ENCODE data around the gene SEM1. TPM values are rescaled to one million over a fixed set of nuclear protein-coding genes. Genes with fewer than 3 reads are reported as not detected.
"Not testable (repeated sequence)": the region's sequence is repeated elsewhere in the genome, so short reads cannot be mapped to it uniquely, and the experiment has no call there.

SEM1 gene
- total RNA-seq, result 56.4 and 63.0 TPM in 2 replicates
- long read RNA-seq, transcript SEM1-201 (3 exons, 1,314 nt), result major isoform, 55 of 81 reads
- long read RNA-seq, partial matches to known transcripts, result 2 of 81 reads
- long read RNA-seq, other reads (novel, unspliced or antisense), result 20 of 81 reads

DNA sequence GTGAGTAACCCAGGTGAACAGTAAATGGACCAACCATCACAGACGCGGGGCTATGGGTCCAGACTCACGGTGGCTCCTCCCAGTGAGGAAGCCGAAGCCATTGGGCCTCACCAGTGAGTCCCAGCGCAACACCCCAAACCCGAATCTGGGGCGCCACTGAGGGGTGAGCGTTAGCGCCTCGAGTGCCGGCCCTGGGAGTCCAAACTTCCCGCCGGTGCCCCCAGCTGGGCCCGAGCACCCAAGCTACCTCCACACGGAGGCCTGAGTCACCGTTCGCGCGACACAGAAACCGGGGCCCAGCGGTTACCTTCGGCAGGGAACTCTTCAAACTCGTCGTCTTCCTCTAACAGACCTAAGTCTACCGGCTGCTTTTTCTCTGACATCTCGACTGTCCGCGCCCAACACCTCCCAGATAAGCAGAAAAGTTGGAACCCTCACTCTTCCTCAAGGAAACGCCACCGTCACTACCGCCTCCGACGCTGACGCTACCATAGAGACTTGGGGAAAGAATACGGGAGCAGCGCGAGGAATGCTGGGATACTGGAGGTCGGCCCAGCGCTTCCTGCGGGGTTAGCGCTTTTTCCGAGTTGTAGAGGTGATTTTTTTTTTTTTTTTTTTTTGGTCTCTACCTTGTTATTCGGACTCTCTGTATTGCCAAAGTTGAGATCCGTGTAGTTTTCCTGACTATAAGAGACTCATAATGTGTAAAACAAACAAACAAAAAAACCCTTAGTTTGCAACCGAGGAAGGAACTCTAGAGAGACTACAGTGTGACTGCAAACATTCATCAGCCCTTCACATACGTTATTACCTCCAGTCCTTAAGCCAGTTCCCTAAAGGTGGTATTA is at the start of gene SEM1:
Gene SEM1, minus strand, starts transcription at position 466 of the 848 bp plus-strand sequence. Its CDS starts 83 bp downstream, at position 383.
- H3K4me1 Mint-ChIP-seq, result peaks cover 16% of the 10 kb centered on the region
- DNase-seq (ENCODE audit: low read depth, low spot score), result peak; percentile 57
- peaks cover 13% of the 10 kb centered on the region for H3K36me3 Mint-ChIP-seq (ENCODE audit: low read depth)
- H3K27ac Mint-ChIP-seq (ENCODE audit: unreplicated experiment), result peak within 1 kb of the TSS; percentile 98
- TF ChIP-seq, protein P1, sequence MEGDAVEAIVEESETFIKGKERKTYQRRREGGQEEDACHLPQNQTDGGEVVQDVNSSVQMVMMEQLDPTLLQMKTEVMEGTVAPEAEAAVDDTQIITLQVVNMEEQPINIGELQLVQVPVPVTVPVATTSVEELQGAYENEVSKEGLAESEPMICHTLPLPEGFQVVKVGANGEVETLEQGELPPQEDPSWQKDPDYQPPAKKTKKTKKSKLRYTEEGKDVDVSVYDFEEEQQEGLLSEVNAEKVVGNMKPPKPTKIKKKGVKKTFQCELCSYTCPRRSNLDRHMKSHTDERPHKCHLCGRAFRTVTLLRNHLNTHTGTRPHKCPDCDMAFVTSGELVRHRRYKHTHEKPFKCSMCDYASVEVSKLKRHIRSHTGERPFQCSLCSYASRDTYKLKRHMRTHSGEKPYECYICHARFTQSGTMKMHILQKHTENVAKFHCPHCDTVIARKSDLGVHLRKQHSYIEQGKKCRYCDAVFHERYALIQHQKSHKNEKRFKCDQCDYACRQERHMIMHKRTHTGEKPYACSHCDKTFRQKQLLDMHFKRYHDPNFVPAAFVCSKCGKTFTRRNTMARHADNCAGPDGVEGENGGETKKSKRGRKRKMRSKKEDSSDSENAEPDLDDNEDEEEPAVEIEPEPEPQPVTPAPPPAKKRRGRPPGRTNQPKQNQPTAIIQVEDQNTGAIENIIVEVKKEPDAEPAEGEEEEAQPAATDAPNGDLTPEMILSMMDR (conservative IDR thresholded peaks at IDR 0.05), result no peak
- peaks cover 12% of the 10 kb centered on the region for H3K27me3 Mint-ChIP-seq (ENCODE audit: low read depth)
- H3K9me3 Mint-ChIP-seq, result peaks cover 19% of the 10 kb centered on the region
- H3K4me3 Mint-ChIP-seq, result peak within 1 kb of the TSS; percentile 97

DNA sequence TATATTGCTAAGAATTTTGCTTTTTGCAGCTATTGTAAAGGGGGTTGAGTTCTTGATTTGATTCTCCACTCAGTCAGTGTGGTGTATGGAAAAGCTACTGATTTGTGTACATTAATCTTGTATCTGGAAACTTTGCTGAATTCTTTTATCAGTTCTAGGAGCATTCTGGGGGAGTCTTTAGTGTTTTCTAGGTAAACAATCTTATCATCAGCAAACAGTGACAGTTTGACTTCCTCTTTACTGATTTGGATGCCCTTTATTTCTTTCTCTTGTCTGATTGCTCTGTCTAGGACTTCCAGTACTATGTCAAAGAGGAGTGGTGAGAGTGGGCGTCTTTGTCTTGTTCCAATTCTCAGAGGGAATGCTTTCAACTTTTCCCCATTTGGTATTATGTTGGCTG is 48.2 kb upstream of the SEM1 start:
- DNase-seq (ENCODE audit: low read depth, low spot score); H3K4me3 Mint-ChIP-seq; H3K36me3 Mint-ChIP-seq (ENCODE audit: low read depth); H3K27ac Mint-ChIP-seq (ENCODE audit: unreplicated experiment); H3K4me1 Mint-ChIP-seq: not testable (repeated sequence)
- Mint-ChIP-seq H3K27me3 (ENCODE audit: low read depth) (peaks cover 35% of the 10 kb centered on the region), H3K9me3 (peaks cover 20% of the 10 kb centered on the region)

DNA sequence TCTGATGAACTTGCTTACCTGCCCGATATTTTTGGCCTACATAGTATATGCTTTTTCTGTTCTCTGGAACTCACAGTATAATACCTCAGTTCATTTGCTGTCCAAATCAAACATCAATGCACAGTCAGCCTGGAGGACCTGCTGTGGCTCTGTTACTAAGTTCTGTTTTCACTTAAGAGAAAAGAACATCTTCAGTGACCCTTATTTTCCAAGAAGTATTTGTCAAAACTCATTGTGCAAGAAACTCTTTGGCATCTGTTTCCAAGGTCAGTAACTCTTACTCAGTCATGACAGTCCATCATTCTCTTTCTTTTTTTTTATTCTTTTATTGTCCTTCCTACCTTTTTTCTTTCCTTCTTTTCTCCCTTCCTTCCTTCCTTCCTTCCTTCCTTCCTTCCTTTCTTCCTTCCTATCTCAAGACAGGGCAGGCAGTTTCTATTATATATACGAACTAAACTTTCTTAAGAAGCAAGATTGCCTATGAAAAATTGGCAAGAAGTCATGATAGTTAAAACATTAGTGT is 37.8 kb upstream of the SEM1 start:
- H3K27me3 Mint-ChIP-seq (ENCODE audit: low read depth), result peaks cover 18% of the 10 kb centered on the region
- no peaks in the 10 kb centered on the region for H3K4me1 Mint-ChIP-seq
- no peak overlapping the region for H3K4me3 Mint-ChIP-seq
- H3K36me3 Mint-ChIP-seq (ENCODE audit: low read depth), result no peaks in the 10 kb centered on the region
- H3K27ac Mint-ChIP-seq (ENCODE audit: unreplicated experiment), result no peak overlapping the region
- TF ChIP-seq, protein P1 (conservative IDR thresholded peaks at IDR 0.05), result no peak
- DNase-seq (ENCODE audit: low read depth, low spot score), result no peak
- no peaks in the 10 kb centered on the region for H3K9me3 Mint-ChIP-seq

DNA sequence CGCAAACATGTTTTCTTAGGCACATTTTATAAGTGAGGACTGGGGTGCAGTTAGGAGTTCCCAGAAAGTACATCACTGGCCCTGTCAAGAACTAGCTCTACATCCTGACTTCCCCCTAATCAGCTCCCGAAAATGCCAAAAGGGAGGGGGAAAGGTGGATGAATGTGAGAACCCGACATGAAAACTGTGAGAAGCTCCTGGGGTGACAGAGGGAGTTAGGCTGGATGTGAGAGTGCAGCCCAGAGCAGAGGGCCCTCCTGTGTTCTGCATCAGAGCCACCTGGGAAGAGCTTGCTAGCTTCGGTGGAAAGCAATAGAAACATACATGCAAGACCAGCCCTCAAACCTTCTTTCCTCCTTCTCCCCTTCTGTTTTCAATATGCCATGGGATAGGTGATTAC is 30.5 kb upstream of the SEM1 start:
- no peak for DNase-seq (ENCODE audit: low read depth, low spot score)
- TF ChIP-seq, protein P1 (conservative IDR thresholded peaks at IDR 0.05), result no peak
- Mint-ChIP-seq H3K27me3 (ENCODE audit: low read depth) (peaks cover 37% of the 10 kb centered on the region), H3K27ac (ENCODE audit: unreplicated experiment) (no peak overlapping the region), H3K9me3 (no peaks in the 10 kb centered on the region), H3K36me3 (ENCODE audit: low read depth) (no peaks in the 10 kb centered on the region), H3K4me3 (no peak overlapping the region), H3K4me1 (no peaks in the 10 kb centered on the region)

DNA sequence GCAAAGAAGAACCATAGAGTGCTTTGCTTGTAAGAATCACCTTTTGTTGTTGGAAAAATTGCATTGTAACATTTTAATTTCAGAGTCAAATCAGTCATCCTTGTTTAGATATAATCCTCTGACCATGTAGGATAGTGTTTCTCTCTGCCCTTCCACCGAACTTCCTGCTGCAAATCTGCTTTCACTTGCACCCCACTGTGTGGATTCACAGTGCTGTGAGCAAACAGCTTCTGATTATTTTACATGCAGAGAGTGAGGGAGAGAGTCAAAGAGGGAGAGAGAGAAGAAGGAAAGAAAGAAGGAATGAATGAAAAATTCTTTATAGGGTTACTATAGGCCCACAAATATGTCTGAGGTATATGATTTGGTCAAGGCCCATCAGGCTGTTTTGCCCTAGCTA is 30.0 kb upstream of the SEM1 start:
- Mint-ChIP-seq H3K36me3 (ENCODE audit: low read depth) (no peaks in the 10 kb centered on the region), H3K27ac (ENCODE audit: unreplicated experiment) (no peak overlapping the region), H3K9me3 (no peaks in the 10 kb centered on the region), H3K4me1 (no peaks in the 10 kb centered on the region), H3K27me3 (ENCODE audit: low read depth) (peaks cover 39% of the 10 kb centered on the region), H3K4me3 (no peak overlapping the region)
- TF ChIP-seq, protein P1 (conservative IDR thresholded peaks at IDR 0.05), result no peak
- DNase-seq (ENCODE audit: low read depth, low spot score), result no peak

DNA sequence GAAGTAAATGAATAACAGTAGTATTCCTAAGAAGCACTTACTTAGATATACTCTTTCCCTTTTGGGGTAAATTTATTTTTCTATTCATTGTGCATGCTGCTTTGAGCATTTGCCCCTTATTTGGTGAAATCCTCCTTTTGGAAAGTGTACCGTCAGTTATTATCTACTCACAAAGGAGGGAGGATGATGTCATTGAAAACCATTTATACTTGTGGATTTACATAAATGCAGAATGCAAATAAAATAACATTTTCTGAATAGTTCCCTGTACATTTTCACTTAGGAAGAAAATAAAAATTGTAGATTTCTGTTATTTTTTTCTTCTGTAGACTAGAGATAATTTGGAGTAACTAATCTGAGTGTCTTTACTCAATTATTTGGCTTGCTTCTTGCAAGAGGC is 29.5 kb upstream of the SEM1 start:
- H3K27me3 Mint-ChIP-seq (ENCODE audit: low read depth), result peaks cover 37% of the 10 kb centered on the region
- H3K27ac Mint-ChIP-seq (ENCODE audit: unreplicated experiment), result no peak overlapping the region
- H3K36me3 Mint-ChIP-seq (ENCODE audit: low read depth), result no peaks in the 10 kb centered on the region
- no peaks in the 10 kb centered on the region for H3K4me1 Mint-ChIP-seq
- no peak for DNase-seq (ENCODE audit: low read depth, low spot score)
- H3K9me3 Mint-ChIP-seq, result no peaks in the 10 kb centered on the region
- no peak overlapping the region for H3K4me3 Mint-ChIP-seq
- TF ChIP-seq, protein P1 (conservative IDR thresholded peaks at IDR 0.05), result no peak

Data from neural crest cell (in vitro differentiated cells).